ENCODE results near the gene MPDU1. TPM values are rescaled to one million over a fixed set of nuclear protein-coding genes. Genes with fewer than 3 reads are reported as not detected.

Gene MPDU1
- polyA plus RNA-seq, 1 experiment = 174 TPM

- peak; percentile 25 for TF ChIP-seq CTCF (IDR thresholded peaks at IDR 0.05; ENCODE audit: insufficient read depth, low read depth, low read length)
- ChIA-PET POLR2A (interaction anchor here (0.6 to 0.7 kb wide), 2 partner anchors 12 to 64 kb away, joined by 3 to 4 read pairs; no protein-coding TSS in a partner anchor), CTCF (interaction anchor here (0.6 to 5.9 kb wide), 5 partner anchors 12 to 284 kb away, joined by 3 to 41 read pairs (median 4); partner anchors contain the start of gene SENP3)
- DNase-seq (ENCODE audit: low read depth) = no peak
- peak within 1 kb of the TSS; percentile 68 for H3K4me3 ChIP-seq (ENCODE audit: low read depth, low read length)
- H3K27me3 ChIP-seq (ENCODE audit: control insufficient read depth, insufficient read depth, low read length) = no peaks in the 10 kb centered on the region
- H3K36me3 ChIP-seq (ENCODE audit: control insufficient read depth, insufficient read depth, low read length) = no peaks in the 10 kb centered on the region; the same call in 1 of the 2 replicates
Observed at GRCh38 chr17:7548585-7549400, 34.9 kb upstream of the MPDU1 start, which contains the start of gene TNFSF12. Gene TNFSF12, plus strand, starts transcription at chr17:7549058. Its CDS starts 96 bp downstream, at chr17:7549154.

- POLR2A ChIA-PET = no interaction called here
- H3K4me3 ChIP-seq (ENCODE audit: low read depth, low read length) = peak overlapping the region; percentile 68
- no peak; the same call in 1 of the 2 replicates for TF ChIP-seq CTCF (IDR thresholded peaks at IDR 0.05; ENCODE audit: insufficient read depth, low read depth, low read length)
- no peaks in the 10 kb centered on the region for H3K27me3 ChIP-seq (ENCODE audit: control insufficient read depth, insufficient read depth, low read length)
- DNase-seq (ENCODE audit: low read depth) = no peak
- H3K36me3 ChIP-seq (ENCODE audit: control insufficient read depth, insufficient read depth, low read length) = no peaks in the 10 kb centered on the region; the same call in 1 of the 2 replicates
- CTCF ChIA-PET = interaction anchor here (1.0 to 5.9 kb wide), 3 partner anchors 11 to 35 kb away, joined by 3 to 41 read pairs (median 6); partner anchors contain the start of gene SENP3
Observed at GRCh38 chr17:7549401-7550055, 34.1 kb upstream of the MPDU1 start.

GRCh38 chr17:7550344-7550743 lies 33.3 kb upstream of the MPDU1 start:
- H3K27me3 ChIP-seq (ENCODE audit: control insufficient read depth, insufficient read depth, low read length) = no peaks in the 10 kb centered on the region
- DNase-seq (ENCODE audit: low read depth) = no peak
- no peak for TF ChIP-seq CTCF (IDR thresholded peaks at IDR 0.05; ENCODE audit: insufficient read depth, low read depth, low read length)
- ChIA-PET CTCF (interaction anchor here (0.7 to 5.9 kb wide), 2 partner anchors 10 to 37 kb away, joined by 4 to 41 read pairs; partner anchors contain the start of gene SENP3), POLR2A (no interaction called here)
- no peak overlapping the region for H3K4me3 ChIP-seq (ENCODE audit: low read depth, low read length)
- no peaks in the 10 kb centered on the region; the same call in 1 of the 2 replicates for H3K36me3 ChIP-seq (ENCODE audit: control insufficient read depth, insufficient read depth, low read length)

GRCh38 chr17:7551396-7551795 lies 32.3 kb upstream of the MPDU1 start:
- TF ChIP-seq CTCF (IDR thresholded peaks at IDR 0.05; ENCODE audit: insufficient read depth, low read depth, low read length) = no peak
- ChIA-PET POLR2A (no interaction called here), CTCF (interaction anchor here (0.6 to 5.9 kb wide), 2 partner anchors 9 to 38 kb away, joined by 4 to 41 read pairs; partner anchors contain the start of gene SENP3)
- Histone ChIP-seq H3K4me3 (ENCODE audit: low read depth, low read length) (no peak overlapping the region), H3K36me3 (ENCODE audit: control insufficient read depth, insufficient read depth, low read length) (no peaks in the 10 kb centered on the region; the same call in 1 of the 2 replicates), H3K27me3 (ENCODE audit: control insufficient read depth, insufficient read depth, low read length) (no peaks in the 10 kb centered on the region)
- no peak for DNase-seq (ENCODE audit: low read depth)

GRCh38 chr17:7552621-7553051 lies 31.0 kb upstream of the MPDU1 start:
- POLR2A ChIA-PET = no interaction called here
- no peak for DNase-seq (ENCODE audit: low read depth)
- TF ChIP-seq CTCF (IDR thresholded peaks at IDR 0.05; ENCODE audit: insufficient read depth, low read depth, low read length) = no peak
- H3K36me3 ChIP-seq (ENCODE audit: control insufficient read depth, insufficient read depth, low read length) = no peaks in the 10 kb centered on the region; the same call in 1 of the 2 replicates
- CTCF ChIA-PET = interaction anchor here (1.0 to 5.9 kb wide), 2 partner anchors 8 to 10 kb away, joined by 3 to 41 read pairs; partner anchors contain the start of gene SENP3
- no peak overlapping the region for H3K4me3 ChIP-seq (ENCODE audit: low read depth, low read length)
- H3K27me3 ChIP-seq (ENCODE audit: control insufficient read depth, insufficient read depth, low read length) = no peaks in the 10 kb centered on the region
